Mesendoderm (in vitro differentiated cells): ENCODE measurements around the gene ZNF629.

Experiments used
- DNase-seq: peaks from one replicate; pipeline ENCODE4 v3.0.0; 2013
- H2AK5ac ChIP-seq: 2 replicates; pipeline ENCODE4 v1.6.1; 2013; ENCODE audit warnings: low read length, inconsistent platforms
- H2BK120ac ChIP-seq: 2 replicates; pipeline ENCODE4 v1.6.1; 2013; ENCODE audit warnings: low read depth, mild to moderate bottlenecking, low read length, moderate library complexity, mixed read lengths
- H2BK15ac ChIP-seq: replicated peaks from 2 replicates; pipeline ENCODE4 v1.6.1; 2013; ENCODE audit warnings: low read depth, mild to moderate bottlenecking, moderate library complexity
- H2BK5ac ChIP-seq: 2 replicates; pipeline ENCODE4 v1.6.1; 2013; ENCODE audit warnings: low read length, inconsistent platforms
- H3K18ac ChIP-seq: 2 replicates; pipeline ENCODE4 v1.6.1; 2013; ENCODE audit warnings: mild to moderate bottlenecking, low read length, mixed read lengths
- H3K23ac ChIP-seq: one replicate; pipeline ENCODE4 v1.6.1; 2013; ENCODE audit warnings: low read length
- H3K27ac ChIP-seq: 2 replicates; pipeline ENCODE4 v1.5.1; 2013; ENCODE audit warnings: low read depth, mild to moderate bottlenecking, inconsistent platforms, low read length, moderate library complexity
- H3K27me3 ChIP-seq: 2 replicates; pipeline ENCODE4 v1.6.1; 2013; ENCODE audit warnings: low read length, control low read depth, mild to moderate bottlenecking, inconsistent platforms; ENCODE audit not compliant: insufficient read depth, poor library complexity
- H3K36me3 ChIP-seq: 2 replicates; pipeline ENCODE4 v1.6.1; 2013; ENCODE audit warnings: low read length, inconsistent platforms; ENCODE audit not compliant: control insufficient read depth, insufficient read depth
- H3K4ac ChIP-seq: one replicate; pipeline ENCODE4 v1.6.1; 2013; ENCODE audit warnings: low read depth, mild to moderate bottlenecking, low read length, moderate library complexity
- H3K4me1 ChIP-seq: 2 replicates; pipeline ENCODE4 v1.6.1; 2013; ENCODE audit warnings: low read depth, low read length, inconsistent platforms; ENCODE audit not compliant: control insufficient read depth
- H3K4me2 ChIP-seq: 2 replicates; pipeline ENCODE4 v1.6.1; 2013; ENCODE audit warnings: low read length
- H3K4me3 ChIP-seq: 2 replicates; pipeline ENCODE4 v1.5.1; 2013; ENCODE audit warnings: mild to moderate bottlenecking, low read length
- H3K56ac ChIP-seq: one replicate; pipeline ENCODE4 v1.6.1; 2013; ENCODE audit warnings: low read length
- H3K79me1 ChIP-seq: 2 replicates; pipeline ENCODE4 v1.6.1; 2013; ENCODE audit warnings: low read length, inconsistent platforms
- H3K79me2 ChIP-seq: 2 replicates; pipeline ENCODE4 v1.6.1; 2013; ENCODE audit warnings: mild to moderate bottlenecking, low read length; ENCODE audit not compliant: control insufficient read depth, insufficient read depth
- H3K9ac ChIP-seq: 2 replicates; pipeline ENCODE4 v1.6.1; 2013; ENCODE audit warnings: low read length, inconsistent platforms
- H4K5ac ChIP-seq: one replicate; pipeline ENCODE4 v1.6.1; 2013; ENCODE audit warnings: low read length
- H4K8ac ChIP-seq: one replicate; pipeline ENCODE4 v1.6.1; 2013; ENCODE audit warnings: low read depth, mild to moderate bottlenecking, control low read depth, low read length, moderate library complexity
- WGBS: extraction: QIAGEN DNeasy Blood & Tissue Kit; methylation state at CpG from one replicate; pipeline ENCODE4 v1.1.7; 2013; ENCODE audit warnings: low lambda C conversion rate, missing lambda C conversion rate; ENCODE audit not compliant: insufficient coverage; ENCODE audit errors: extremely low coverage; 5-methylcytosine and 5-hydroxymethylcytosine counted together

The ZNF629 gene

GRCh38 chr16:30784215-30784614 is 2.8 kb downstream of the ZNF629 start:
- no peak for DNase-seq
- H3K4me1 ChIP-seq = peaks cover 2% of the 10 kb centered on the region
- H3K4me2 ChIP-seq = no peak overlapping the region
- no peak overlapping the region for H3K4ac ChIP-seq
- no peak overlapping the region for H3K4me3 ChIP-seq
- H4K8ac ChIP-seq = no peak overlapping the region
- H3K79me1 ChIP-seq = peaks cover 9% of the 10 kb centered on the region
- no peak overlapping the region for H3K23ac ChIP-seq
- H2BK15ac ChIP-seq = no peak overlapping the region
- no peak overlapping the region for H4K5ac ChIP-seq
- peaks cover 15% of the 10 kb centered on the region for H3K79me2 ChIP-seq
- no peak overlapping the region for H2BK5ac ChIP-seq
- H2BK120ac ChIP-seq = no peak overlapping the region
- no peaks in the 10 kb centered on the region for H3K27me3 ChIP-seq
- no peak overlapping the region for H3K9ac ChIP-seq
- no peak overlapping the region for H3K56ac ChIP-seq
- H3K18ac ChIP-seq = no peak overlapping the region
- peaks cover 4% of the 10 kb centered on the region for H3K36me3 ChIP-seq
- H2AK5ac ChIP-seq = no peak overlapping the region
- no peak overlapping the region for H3K27ac ChIP-seq
- WGBS = no CpG with 5 or more reads among the region's 18 CpGs

DNA sequence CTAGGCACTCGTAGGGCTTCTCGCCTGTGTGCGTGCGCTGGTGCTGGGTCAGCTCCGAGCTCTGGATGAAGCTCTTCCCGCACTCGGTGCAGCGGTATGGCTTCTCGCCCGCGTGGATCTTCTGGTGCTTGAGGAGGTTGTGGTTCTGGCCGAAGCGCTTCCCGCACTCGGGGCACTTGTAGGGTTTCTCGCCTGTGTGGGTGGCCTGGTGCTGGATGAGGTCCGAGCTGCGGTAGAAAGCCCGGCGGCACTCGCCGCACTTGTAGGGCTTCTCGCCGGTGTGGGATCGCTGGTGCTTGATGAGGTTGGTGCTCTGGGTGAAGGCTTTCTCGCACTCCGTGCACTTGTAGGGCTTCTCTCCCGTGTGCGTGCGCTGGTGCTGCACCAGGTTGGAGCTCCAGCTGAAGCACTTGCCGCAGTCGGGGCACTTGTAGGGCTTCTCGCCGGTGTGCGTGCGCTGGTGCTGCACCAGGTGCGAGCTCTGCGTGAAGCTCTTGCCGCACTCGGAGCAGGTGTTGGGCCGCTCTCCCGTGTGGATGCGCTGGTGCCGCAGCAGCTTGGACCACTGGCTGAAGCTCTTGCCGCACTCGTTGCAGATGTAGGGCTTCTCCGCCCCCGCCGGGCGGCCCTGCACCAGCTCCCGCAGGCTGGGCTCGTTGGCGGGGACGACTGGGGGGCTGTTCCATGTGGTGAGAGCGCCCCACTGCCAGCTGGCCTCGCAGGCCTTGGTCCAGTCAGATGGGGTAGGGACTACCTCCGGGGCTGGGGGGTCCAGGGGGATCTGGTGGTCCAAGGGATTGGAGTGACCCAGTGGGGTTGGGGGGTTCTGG is 3.5 kb downstream of the ZNF629 start:
- H3K4ac ChIP-seq = no peak overlapping the region
- H2BK5ac ChIP-seq = no peak overlapping the region
- no peak overlapping the region for H4K5ac ChIP-seq
- no peak overlapping the region for H3K27ac ChIP-seq
- H2BK120ac ChIP-seq = no peak overlapping the region
- no peak overlapping the region for H3K4me2 ChIP-seq
- no peaks in the 10 kb centered on the region for H3K27me3 ChIP-seq
- no peak overlapping the region for H2AK5ac ChIP-seq
- no peak overlapping the region for H3K18ac ChIP-seq
- H3K79me2 ChIP-seq = peaks cover 15% of the 10 kb centered on the region
- H3K56ac ChIP-seq = no peak overlapping the region
- no peak overlapping the region for H3K9ac ChIP-seq
- peaks cover 4% of the 10 kb centered on the region for H3K36me3 ChIP-seq
- H3K23ac ChIP-seq = no peak overlapping the region
- no peak overlapping the region for H2BK15ac ChIP-seq
- WGBS = no CpG with 5 or more reads among the region's 57 CpGs
- DNase-seq = no peak
- peaks cover 9% of the 10 kb centered on the region for H3K79me1 ChIP-seq
- peaks cover 2% of the 10 kb centered on the region for H3K4me1 ChIP-seq
- no peak overlapping the region for H4K8ac ChIP-seq
- no peak overlapping the region for H3K4me3 ChIP-seq

DNA sequence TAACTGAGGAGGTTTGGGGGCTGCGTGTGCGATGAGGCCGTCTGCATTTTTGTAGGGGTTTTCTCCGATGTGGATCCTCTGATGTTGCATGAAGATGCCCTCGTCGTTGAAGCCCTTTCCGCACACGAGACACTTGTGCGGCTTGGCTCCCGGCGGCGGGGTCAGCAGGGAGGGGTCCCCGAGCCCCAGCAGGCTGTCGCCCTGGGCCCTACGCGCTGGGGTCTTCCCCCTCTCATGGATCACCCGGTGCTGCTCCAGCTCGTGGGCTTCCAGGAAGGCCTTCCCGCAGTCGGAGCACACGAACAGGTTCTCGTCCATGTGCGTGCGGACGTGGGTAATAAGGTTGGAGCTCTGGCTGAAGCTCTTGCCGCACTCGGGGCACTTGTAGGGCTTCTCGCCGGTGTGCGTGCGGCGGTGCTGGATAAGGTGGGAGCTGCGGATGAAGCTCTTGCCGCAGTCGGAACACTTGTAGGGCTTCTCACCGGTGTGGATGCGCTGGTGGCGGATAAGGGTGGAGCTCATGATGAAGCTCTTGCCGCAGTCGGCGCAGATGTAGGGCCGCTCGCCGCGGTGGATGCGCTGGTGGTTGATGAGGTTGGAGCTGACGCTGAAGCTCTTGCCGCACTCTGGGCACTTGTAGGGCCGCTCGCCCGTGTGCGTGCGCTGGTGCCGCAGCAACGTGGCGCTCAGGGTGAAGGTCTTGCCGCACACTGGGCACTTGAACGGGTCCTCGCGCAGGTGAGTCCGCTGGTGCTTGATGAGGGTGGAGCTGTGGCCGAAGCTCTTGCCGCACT is 4.3 kb downstream of the ZNF629 start:
- H3K4ac ChIP-seq = no peak overlapping the region
- H2BK120ac ChIP-seq = no peak overlapping the region
- no peak overlapping the region for H4K5ac ChIP-seq
- no peak overlapping the region for H2AK5ac ChIP-seq
- H2BK5ac ChIP-seq = no peak overlapping the region
- no peak overlapping the region for H3K9ac ChIP-seq
- peaks cover 4% of the 10 kb centered on the region for H3K36me3 ChIP-seq
- H3K79me1 ChIP-seq = peaks cover 9% of the 10 kb centered on the region
- WGBS = no CpG with 5 or more reads among the region's 63 CpGs
- peaks cover 2% of the 10 kb centered on the region for H3K4me1 ChIP-seq
- no peak overlapping the region for H2BK15ac ChIP-seq
- DNase-seq = no peak
- H3K18ac ChIP-seq = no peak overlapping the region
- no peak overlapping the region for H4K8ac ChIP-seq
- no peaks in the 10 kb centered on the region for H3K27me3 ChIP-seq
- no peak overlapping the region for H3K56ac ChIP-seq
- H3K4me2 ChIP-seq = no peak overlapping the region
- peaks cover 15% of the 10 kb centered on the region for H3K79me2 ChIP-seq
- H3K4me3 ChIP-seq = no peak overlapping the region
- no peak overlapping the region for H3K23ac ChIP-seq
- no peak overlapping the region for H3K27ac ChIP-seq

DNA sequence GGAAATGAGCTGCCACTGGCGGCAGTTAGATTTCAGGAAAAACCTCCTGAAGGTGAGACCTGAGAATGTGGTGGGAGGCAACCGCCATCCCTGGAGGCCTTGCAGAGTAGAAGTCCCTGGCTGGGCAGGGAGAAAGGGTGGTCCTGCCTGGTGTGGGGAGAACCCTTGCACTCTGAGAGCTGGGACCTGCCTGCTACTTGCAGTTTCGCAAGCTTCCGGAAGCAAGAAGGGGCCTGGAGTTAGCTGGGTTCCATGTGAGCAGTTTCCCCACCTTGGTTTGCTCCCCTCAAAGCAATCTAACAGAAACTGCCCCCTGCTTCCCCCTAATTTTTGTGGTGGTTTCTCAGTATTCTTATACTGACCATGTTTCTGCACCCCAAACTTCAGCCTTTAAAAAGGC is 6.5 kb downstream of the ZNF629 start:
- no peak for DNase-seq
- Histone ChIP-seq H3K4me1 (no peaks in the 10 kb centered on the region), H3K4ac (no peak overlapping the region), H3K4me2 (no peak overlapping the region), H2BK5ac (no peak overlapping the region), H3K36me3 (peaks cover 4% of the 10 kb centered on the region), H3K9ac (no peak overlapping the region), H3K79me1 (peaks cover 8% of the 10 kb centered on the region), H4K5ac (no peak overlapping the region), H3K23ac (no peak overlapping the region), H3K27ac (no peak overlapping the region), H3K4me3 (no peak overlapping the region), H3K18ac (no peak overlapping the region), H2BK15ac (no peak overlapping the region), H4K8ac (no peak overlapping the region), H3K27me3 (no peaks in the 10 kb centered on the region), H3K79me2 (peaks cover 6% of the 10 kb centered on the region), H2BK120ac (no peak overlapping the region), H2AK5ac (no peak overlapping the region), H3K56ac (no peak overlapping the region)
- WGBS = no CpG with 5 or more reads among the region's 4 CpGs

- no peak overlapping the region for H3K27ac ChIP-seq
- H2AK5ac ChIP-seq = no peak overlapping the region
- H4K5ac ChIP-seq = no peak overlapping the region
- WGBS = no CpG with 5 or more reads among the region's 3 CpGs
- H3K36me3 ChIP-seq = peaks cover 4% of the 10 kb centered on the region
- H2BK15ac ChIP-seq = no peak overlapping the region
- no peak overlapping the region for H3K4me3 ChIP-seq
- H3K9ac ChIP-seq = no peak overlapping the region
- no peak for DNase-seq
- H4K8ac ChIP-seq = no peak overlapping the region
- H3K79me1 ChIP-seq = peaks cover 3% of the 10 kb centered on the region
- H2BK5ac ChIP-seq = no peak overlapping the region
- H3K79me2 ChIP-seq = peaks cover 1% of the 10 kb centered on the region
- no peak overlapping the region for H3K4ac ChIP-seq
- no peak overlapping the region for H3K56ac ChIP-seq
- H3K23ac ChIP-seq = no peak overlapping the region
- H2BK120ac ChIP-seq = no peak overlapping the region
- no peak overlapping the region for H3K4me2 ChIP-seq
- H3K18ac ChIP-seq = no peak overlapping the region
- H3K4me1 ChIP-seq = no peaks in the 10 kb centered on the region
- H3K27me3 ChIP-seq = no peaks in the 10 kb centered on the region
Observed at GRCh38 chr16:30780021-30780420, 7.0 kb downstream of the ZNF629 start.
